Activated naive CD4-positive, alpha-beta T cell treated with anti-CD3 and anti-CD28 coated beads, Interleukin-2, amount 50 U/mL, for 72 hours (primary cell): ENCODE measurements around the gene BRAT1. TPM values are rescaled to one million over a fixed set of nuclear protein-coding genes. Genes with fewer than 3 reads are reported as not detected.
"Not testable (repeated sequence)": the region's sequence is repeated elsewhere in the genome, so short reads cannot be mapped to it uniquely, and the experiment has no call there.

Experiments
- ATAC-seq, 2 donors: fragments of 150-1000 bp; cut with Tn5 transposase; 2 replicates each; pipeline ENCODE4 v1.10.0; 2021; ENCODE audit warnings: mild to moderate bottlenecking in 2 of 2, moderate library complexity in 2 of 2
- DNase-seq, 2 donors: peaks; one replicate each; pipeline ENCODE4 v3.0.0; 2021 to 2022; ENCODE audit warnings: low spot score in 2 of 2
- H3K27ac Mint-ChIP-seq, 2 donors: one replicate each; pipeline ENCODE4 v1.8.0; 2022; ENCODE audit warnings: mild to moderate bottlenecking in 2 of 2, mixed read lengths in 2 of 2
- H3K36me3 Mint-ChIP-seq, 2 donors: one replicate each; pipeline ENCODE4 v1.8.0; 2022; ENCODE audit warnings: mixed read lengths in 2 of 2
- H3K9me3 Mint-ChIP-seq, 2 donors: one replicate each; pipeline ENCODE4 v1.8.0; 2022; ENCODE audit warnings: mixed read lengths in 2 of 2
- total RNA-seq, 2 donors: library from RNA; stranded (reverse); gene quantifications; one replicate each; pipeline ENCODE4 v1.2.3, GENCODE V29; 2022

BRAT1 gene
- total RNA-seq, 2 donors from 2014 or later = 26.5 to 37.5 TPM

- not testable (repeated sequence) for H3K27ac Mint-ChIP-seq, H3K9me3 Mint-ChIP-seq, ATAC-seq, DNase-seq, H3K36me3 Mint-ChIP-seq
These were observed 22.5 kb downstream of the BRAT1 start for GRCh38 chr7:2532816-2533215.

DNA sequence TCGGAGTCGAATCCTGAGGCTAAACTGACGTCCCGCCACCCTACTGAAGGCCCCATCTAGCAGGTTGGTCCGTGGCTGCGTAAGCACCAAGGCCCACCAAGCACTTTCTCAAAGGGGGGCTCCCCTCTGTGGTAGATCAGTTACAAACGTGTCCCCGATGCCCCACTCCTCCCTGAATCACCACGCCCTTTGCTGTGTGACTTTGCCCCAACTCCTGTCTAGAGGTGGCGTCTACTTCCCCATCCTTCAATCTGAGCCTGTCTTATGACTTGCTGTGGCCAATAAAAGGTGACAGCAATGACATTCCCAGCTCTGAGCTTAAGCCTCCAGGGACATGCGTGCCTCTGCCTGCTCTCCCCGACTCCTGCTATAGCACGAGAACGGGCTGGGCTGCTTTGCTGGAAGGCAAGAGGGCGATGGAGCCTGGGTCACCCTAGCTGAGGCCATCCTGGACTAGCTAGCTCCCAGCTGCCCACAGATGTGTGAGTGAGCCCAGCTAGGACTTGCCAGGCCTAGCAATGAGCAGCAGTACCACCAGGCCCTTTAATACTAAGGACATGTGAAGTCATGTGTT is 23.0 kb downstream of the BRAT1 start:
- ATAC-seq, DNase-seq, H3K36me3 Mint-ChIP-seq, H3K27ac Mint-ChIP-seq, H3K9me3 Mint-ChIP-seq: not testable (repeated sequence)

DNA sequence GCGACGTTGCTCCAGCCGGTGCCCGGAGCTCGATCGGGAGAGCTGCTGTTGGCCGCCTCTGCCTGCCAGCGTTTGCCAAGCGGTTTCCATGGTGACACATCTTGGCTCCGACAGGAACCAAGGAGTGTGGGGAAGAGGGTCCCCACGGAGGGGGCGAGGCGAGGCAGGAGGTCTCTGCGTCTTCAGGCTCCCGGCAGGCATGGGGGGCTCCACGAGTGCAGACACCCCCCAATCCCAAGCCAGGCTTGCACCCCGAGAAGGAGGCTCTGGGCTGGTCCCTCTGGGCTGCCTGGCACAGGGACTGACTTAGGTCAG is 23.6 kb downstream of the BRAT1 start:
- not testable (repeated sequence) for H3K9me3 Mint-ChIP-seq, ATAC-seq, H3K27ac Mint-ChIP-seq, DNase-seq, H3K36me3 Mint-ChIP-seq

DNA sequence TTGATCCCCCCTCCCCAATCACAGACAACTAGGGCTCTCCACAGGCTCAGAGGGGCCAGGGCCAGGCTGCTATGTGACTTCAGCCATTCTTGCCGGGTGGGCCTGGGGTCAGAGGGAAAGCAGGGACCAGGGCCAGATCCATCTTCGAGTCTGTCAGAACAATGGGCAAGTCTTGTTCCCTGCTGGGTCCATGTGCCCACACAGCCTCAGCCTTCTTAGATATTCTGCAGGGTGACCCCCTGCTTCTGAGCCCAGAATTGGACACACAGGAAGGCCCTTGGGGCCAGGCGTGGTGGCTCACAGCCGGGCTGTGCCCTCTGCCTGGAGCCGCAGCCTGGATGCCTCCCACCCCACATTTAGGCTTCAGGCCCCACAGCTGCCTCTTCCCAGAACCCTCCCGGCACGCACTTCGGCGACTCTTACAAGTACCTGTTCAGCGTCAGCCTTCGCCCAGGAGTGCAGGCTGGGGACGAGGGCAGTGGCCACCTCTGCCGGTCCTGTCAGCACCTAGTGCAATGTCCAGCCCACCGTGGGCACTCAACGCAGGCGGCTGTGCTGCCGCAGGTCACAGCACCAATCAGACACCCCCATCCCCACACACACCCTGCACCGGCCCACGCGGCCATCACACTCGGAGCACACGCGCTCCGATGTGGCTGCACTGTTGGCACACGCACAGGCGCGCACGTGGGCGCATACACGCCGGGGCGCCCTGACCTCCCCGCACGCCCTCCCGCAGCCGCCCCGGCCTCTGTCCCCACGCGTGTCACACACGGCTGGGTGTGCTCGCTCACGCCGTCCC is 24.1 kb downstream of the BRAT1 start:
- peak overlapping the region; percentile 65 to 91 for H3K27ac Mint-ChIP-seq
- H3K9me3 Mint-ChIP-seq, ATAC-seq, H3K36me3 Mint-ChIP-seq, DNase-seq: not testable (repeated sequence)

GRCh38 chr7:2530071-2530987 is 25.0 kb downstream of the BRAT1 start:
- Mint-ChIP-seq H3K27ac (peak overlapping the region; percentile 89 to 91), H3K36me3 (no peaks in the 10 kb centered on the region), H3K9me3 (no peaks in the 10 kb centered on the region)
- DNase-seq = peak; percentile 49 to 81
- peak; percentile 65 to 67 for ATAC-seq

DNA sequence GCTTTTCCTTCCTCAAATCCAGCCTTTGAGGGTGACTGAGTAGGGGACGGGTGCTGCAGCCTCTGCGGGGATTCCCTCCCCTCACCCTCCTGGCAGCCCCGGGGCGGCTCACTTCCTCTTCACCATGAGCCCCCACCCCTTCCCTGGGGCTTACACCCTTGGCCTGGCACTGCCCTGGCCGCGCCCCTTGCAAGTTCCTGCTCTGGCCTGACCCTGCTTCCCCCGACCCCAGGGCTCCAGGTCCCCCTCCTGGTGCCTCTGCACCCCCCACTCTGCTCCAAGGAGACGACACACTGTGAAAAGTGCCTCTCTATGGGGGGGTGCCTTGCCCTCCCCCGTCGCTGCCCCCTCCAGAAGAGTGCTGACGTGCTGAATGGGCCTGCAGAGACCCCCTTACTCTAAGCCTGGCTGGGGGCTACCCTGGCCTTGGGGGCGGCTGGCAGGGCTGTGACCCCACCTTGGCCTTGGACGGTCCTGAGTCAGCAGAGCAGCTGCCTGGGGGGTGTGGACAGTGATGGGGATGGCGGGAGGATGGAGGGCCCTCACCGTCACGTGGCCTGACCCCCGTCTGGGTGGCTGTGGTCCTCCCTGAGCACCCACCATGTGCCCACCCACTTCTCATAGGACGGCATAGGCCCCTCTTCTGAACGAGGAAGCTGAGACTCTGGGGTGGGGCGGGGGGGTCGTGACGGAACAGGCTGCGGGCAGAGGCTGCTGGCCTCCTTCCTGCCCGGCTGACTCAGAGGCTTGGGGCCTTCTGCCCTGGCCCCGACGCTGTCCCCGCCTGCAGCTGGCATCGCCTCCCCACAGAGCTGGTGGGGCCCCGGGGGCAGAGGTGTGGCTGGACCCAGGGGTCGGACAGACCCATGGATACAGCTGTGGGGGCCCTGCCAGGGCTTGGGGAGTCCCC is 25.9 kb downstream of the BRAT1 start:
- ATAC-seq (peak; percentile 59 to 81), DNase-seq (peak; percentile 50 to 79)
- H3K9me3 Mint-ChIP-seq = no peaks in the 10 kb centered on the region
- H3K27ac Mint-ChIP-seq = peak overlapping the region; percentile 22 to 91
- H3K36me3 Mint-ChIP-seq = no peaks in the 10 kb centered on the region

- peak in 1 of 2 donors; percentile 1 for ATAC-seq
- Mint-ChIP-seq H3K27ac (peak overlapping the region in 1 of 2 donors; percentile 91), H3K9me3 (no peaks in the 10 kb centered on the region), H3K36me3 (no peaks in the 10 kb centered on the region)
- no peak for DNase-seq
These were observed 26.7 kb downstream of the BRAT1 start for GRCh38 chr7:2528481-2529095.

DNA sequence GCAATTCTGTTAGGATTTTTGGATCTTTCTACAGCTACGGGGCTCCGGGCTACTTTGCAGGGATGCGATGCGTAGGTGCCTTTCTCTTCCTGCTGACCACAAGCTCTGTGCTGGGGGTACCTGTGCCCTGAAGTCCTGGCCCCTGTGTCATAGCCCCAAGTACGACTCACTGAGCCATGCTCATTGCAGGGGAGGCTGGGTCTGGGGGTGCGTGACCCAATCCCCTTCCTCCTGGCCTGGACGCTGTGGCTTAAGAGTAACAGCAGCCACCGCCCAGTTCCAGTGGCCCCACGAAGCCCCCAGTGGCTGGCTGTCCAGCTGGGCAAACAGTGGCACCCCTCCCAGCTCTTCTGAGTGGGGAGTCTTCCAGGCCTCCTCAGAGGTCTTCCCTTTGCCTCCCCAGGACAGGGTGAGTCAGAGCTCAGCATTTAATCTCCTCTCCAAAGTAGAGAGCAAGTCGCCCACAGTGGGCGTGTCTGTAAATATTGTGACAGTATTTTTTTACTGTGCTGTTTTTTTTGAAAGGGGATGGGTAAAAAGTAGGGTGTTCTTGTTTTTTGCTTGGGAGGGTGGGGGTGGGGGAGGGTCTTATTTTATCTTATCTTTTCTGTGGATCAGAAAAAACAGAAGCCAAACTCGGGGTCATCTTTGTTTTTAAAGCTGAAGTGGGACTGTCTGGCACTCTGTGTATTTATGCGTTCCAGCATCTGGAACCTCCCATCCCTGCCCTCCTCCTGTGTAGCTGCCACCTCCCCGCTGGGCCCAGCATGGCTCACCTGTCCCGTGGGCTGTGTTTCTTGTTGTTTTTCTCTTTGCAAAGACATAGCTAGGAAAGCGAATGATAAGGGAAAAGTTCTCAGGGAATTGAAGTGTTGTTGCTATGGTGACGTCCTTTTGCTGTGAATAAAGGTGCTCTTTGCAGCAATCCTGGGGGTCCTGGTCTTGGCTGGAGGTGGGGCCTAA is 27.5 kb downstream of the BRAT1 start:
- Mint-ChIP-seq H3K36me3 (peaks cover 0 to 4% of the 10 kb centered on the region in 2 donors), H3K27ac (peak overlapping the region in 1 of 2 donors; percentile 91), H3K9me3 (no peaks in the 10 kb centered on the region)
- ATAC-seq = no peak
- no peak for DNase-seq

DNA sequence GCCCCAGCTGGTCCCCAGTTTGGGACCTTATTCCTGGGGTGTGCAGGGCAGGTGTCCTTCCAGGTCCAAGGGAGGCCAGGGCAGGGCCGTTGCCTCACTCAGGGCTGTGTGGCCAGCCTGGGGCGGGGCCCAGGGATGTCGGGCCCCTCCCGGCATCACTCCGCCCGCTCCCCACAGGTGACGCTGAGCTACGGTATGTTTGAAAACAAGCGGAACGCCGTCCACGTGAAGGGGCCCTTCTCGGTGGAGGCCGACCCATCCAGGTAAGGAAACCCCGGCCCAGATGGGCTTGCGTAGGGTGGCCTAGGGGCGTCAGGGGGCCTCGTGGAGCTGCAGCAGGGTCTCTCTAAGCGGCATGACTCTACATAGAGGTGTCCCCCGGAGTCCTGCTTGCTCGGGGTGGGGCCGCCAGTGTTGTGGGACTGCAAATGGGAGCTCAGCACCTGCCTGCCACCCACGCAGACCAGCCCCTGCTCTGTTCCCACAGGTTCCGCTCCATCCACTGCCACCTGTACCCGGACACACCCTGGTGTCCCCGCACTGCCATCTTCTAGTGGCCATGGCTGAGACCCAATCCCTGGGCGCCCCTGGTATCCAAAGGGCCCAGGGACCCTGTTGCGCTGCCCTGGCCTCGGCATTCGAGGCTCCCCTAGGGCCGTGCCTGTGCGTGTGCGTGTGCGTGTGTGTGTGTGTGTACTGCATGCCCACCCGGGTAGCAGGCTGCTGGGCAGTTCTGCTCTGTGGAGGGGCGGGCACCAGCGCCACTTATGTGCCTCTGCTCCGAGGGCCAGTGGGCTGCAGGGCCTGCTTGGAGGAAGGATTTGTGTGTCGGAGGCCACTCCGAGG is 28.4 kb downstream of the BRAT1 start:
- H3K36me3 Mint-ChIP-seq = peaks cover 0 to 6% of the 10 kb centered on the region in 2 donors
- no peak for DNase-seq
- ATAC-seq = no peak
- H3K27ac Mint-ChIP-seq = no peak overlapping the region
- H3K9me3 Mint-ChIP-seq = no peaks in the 10 kb centered on the region

DNA sequence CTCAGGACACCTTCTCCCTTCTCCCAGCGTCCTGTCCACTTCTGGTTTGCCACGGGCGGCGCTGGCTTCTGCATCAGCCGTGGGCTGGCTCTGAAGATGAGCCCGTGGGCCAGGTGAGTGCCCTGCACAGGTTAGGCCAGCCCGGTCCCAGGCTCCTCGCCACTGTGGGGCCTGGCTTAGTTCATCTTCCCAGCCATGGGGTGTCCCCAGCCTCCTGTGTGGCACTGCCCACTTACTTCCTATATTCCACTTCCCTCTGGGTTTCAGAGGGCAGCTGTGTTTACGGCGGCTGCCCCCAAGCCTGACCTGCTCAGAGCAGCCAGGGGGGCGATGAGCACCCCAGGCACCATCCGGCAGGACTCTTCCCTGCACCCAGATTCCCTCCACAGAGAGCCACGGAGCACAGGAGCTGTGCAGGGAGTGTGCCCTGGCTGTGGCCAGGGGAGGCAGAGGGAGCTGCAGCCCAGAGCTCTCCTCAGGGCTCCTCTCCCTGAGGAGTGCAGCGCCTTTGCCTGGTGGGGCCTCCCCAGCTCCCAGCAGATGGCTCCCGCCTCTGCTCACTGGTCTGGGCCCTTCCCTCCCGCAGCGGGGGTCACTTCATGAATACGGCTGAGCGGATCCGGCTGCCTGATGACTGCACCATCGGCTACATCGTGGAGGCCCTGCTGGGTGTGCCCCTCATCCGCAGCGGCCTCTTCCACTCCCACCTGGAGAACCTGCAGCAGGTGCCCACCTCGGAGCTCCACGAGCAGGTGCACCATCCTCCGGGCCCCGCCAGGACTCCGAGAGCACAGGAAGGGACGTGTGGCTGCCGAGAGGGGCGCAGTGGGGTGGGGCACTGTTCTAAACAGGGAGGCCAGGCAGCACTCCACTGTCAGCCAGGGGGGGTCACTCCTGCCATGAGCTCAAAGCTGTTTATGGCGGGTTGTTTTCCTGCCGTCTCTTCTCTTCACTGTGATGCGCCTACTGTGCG is 29.4 kb downstream of the BRAT1 start:
- no peak for DNase-seq
- no peak overlapping the region for H3K27ac Mint-ChIP-seq
- ATAC-seq = no peak
- H3K9me3 Mint-ChIP-seq = no peaks in the 10 kb centered on the region
- peaks cover 0 to 6% of the 10 kb centered on the region in 2 donors for H3K36me3 Mint-ChIP-seq

DNA sequence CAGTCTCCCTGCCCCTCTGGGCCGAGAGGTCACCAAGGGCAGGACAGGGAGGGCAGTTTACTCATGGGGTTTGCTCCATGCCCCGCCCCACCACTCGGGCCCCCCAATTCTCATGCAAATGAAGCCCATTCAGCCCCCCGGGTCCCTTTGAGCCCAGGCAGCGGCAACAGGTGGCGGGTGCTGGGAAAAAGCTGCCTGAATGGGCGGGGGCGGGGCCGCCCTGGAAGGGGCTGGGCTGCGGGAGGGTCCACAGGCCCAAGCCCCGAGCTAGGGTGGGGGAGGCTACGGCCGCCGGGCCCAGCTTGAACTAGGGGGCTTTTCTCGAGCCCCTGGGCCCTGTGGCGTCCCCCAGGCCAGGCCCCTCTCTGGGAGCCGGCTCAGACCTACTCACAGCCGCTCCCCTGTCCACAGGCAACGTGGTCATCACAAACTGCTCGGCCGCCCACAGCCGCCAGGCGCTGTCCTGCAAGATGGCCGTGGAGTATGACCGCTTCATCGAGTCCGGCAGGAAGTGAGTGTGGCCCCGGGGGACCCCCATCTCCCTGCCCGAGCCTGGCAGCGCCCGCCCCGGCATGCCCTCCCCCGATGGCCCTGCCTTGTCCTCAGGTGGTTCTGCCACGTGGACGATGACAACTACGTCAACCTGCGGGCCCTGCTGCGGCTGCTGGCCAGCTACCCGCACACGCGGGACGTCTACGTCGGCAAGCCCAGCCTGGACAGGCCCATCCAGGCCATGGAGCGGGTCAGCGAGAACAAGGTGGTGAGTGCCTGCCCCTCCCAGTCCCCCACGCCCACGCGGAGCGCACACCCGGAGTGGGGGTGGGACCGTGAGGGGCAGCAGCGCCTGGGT is 30.3 kb downstream of the BRAT1 start:
- H3K9me3 Mint-ChIP-seq = no peaks in the 10 kb centered on the region
- peaks cover 0 to 6% of the 10 kb centered on the region in 2 donors for H3K36me3 Mint-ChIP-seq
- DNase-seq (no peak), ATAC-seq (no peak)
- no peak overlapping the region for H3K27ac Mint-ChIP-seq

GRCh38 chr7:2523941-2524807 is 31.1 kb downstream of the BRAT1 start:
- ATAC-seq = no peak
- no peak for DNase-seq
- Mint-ChIP-seq H3K9me3 (no peaks in the 10 kb centered on the region), H3K36me3 (peaks cover 0 to 6% of the 10 kb centered on the region in 2 donors), H3K27ac (no peak overlapping the region)
